ENCODE results near the gene KRTAP20-4. TPM values are rescaled to one million over a fixed set of nuclear protein-coding genes. Genes with fewer than 3 reads are reported as not detected.

KRTAP20-4 gene
- total RNA-seq, 1 experiment from 2014 or later, result not detected

DNA sequence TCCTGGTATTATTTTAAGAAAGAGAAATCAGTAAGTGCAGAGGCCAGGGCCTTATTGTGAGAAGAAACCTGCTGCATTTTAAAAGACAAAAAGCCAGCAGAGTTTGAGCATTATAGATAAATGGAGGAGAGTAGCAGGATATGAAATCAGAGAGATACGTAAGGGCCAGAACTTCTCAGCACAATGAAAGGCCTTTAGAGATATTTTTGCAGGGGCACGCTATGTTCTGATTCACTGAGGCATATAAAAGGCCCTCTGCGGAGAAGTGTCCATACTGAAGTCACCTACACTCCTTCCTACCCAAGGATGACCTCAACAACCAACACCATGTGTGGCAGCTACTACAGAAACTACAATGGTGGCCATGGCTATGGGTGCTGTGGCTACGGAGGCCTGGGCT, 28.3 kb upstream of the KRTAP20-4 start, which contains the start of gene KRTAP6-3:
TSS of gene KRTAP6-3 (plus strand) at position 301 of the 400 bp plus-strand sequence. CDS start at position 307, 6 bp downstream.
- no peaks in the 10 kb centered on the region for H3K36me3 Mint-ChIP-seq (ENCODE audit: insufficient read depth, unreplicated experiment)
- no peak within 1 kb of the TSS for H3K27ac Mint-ChIP-seq (ENCODE audit: unreplicated experiment)
- H3K27me3 ChIP-seq (replicated peaks; ENCODE audit: control insufficient read depth, insufficient read depth, low read length), result no peaks in the 10 kb centered on the region
- no TSS peak for BruUV-seq (replicated peaks)
- no peaks in the 10 kb centered on the region for H3K9me3 Mint-ChIP-seq (ENCODE audit: unreplicated experiment)
- no peaks in the 10 kb centered on the region for H3K36me3 ChIP-seq (ENCODE audit: control insufficient read depth, insufficient read depth, low read length)
- POLR2A ChIA-PET, result no interaction called here
- intact Hi-C loops (cut with micrococcal nuclease; ENCODE audit: unreplicated experiment), result no loop called here
- no peaks in the 10 kb centered on the region for H3K9me3 ChIP-seq
- no peak for DNase-seq
- no peaks in the 10 kb centered on the region for H3K4me1 ChIP-seq
- peaks cover 4% of the 10 kb centered on the region for H3K27me3 Mint-ChIP-seq (ENCODE audit: insufficient read depth, unreplicated experiment)
- H3K4me3 Mint-ChIP-seq (ENCODE audit: unreplicated experiment), result no peak within 1 kb of the TSS
- TF ChIP-seq, protein P1, sequence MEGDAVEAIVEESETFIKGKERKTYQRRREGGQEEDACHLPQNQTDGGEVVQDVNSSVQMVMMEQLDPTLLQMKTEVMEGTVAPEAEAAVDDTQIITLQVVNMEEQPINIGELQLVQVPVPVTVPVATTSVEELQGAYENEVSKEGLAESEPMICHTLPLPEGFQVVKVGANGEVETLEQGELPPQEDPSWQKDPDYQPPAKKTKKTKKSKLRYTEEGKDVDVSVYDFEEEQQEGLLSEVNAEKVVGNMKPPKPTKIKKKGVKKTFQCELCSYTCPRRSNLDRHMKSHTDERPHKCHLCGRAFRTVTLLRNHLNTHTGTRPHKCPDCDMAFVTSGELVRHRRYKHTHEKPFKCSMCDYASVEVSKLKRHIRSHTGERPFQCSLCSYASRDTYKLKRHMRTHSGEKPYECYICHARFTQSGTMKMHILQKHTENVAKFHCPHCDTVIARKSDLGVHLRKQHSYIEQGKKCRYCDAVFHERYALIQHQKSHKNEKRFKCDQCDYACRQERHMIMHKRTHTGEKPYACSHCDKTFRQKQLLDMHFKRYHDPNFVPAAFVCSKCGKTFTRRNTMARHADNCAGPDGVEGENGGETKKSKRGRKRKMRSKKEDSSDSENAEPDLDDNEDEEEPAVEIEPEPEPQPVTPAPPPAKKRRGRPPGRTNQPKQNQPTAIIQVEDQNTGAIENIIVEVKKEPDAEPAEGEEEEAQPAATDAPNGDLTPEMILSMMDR (IDR thresholded peaks at IDR 0.05; ENCODE audit: insufficient read depth in 1 of 2, low read depth in 1 of 2, low read length in 1 of 2, severe bottlenecking in 1 of 2, unreplicated experiment in 1 of 2), result no peak
- H3K4me1 Mint-ChIP-seq (ENCODE audit: low read depth, unreplicated experiment), result no peaks in the 10 kb centered on the region
- H3K4me3 ChIP-seq (ENCODE audit: low read depth, low read length), result no peak within 1 kb of the TSS
- CTCF ChIA-PET, result no interaction called here

DNA sequence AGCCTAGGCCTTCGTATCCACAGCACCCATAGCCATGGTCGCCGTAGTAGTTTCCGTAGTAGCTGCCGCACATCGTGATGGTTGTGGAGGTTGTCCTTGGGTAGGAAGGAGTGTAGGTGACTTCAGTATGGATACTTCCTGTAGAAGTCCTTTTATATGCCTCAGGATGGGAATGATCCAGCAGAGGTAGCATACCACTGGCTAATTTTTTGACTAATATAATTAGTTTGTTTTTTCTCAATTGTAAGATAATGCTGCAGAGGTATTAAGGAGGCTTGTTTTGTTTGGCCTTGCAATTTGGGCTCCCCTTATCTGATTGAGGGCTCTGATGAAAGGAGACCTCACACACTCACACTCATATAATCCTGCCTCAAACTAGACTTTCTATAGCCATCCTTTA, 21.6 kb upstream of the KRTAP20-4 start, which contains the start of gene KRTAP6-2:
TSS of gene KRTAP6-2 (minus strand) at position 101 of the 400 bp plus-strand sequence. CDS start at position 73, 28 bp downstream.
- Histone ChIP-seq H3K36me3 (ENCODE audit: control insufficient read depth, insufficient read depth, low read length) (no peaks in the 10 kb centered on the region), H3K4me3 (ENCODE audit: low read depth, low read length) (no peak within 1 kb of the TSS), H3K4me1 (no peaks in the 10 kb centered on the region), H3K27me3 (replicated peaks; ENCODE audit: control insufficient read depth, insufficient read depth, low read length) (no peaks in the 10 kb centered on the region), H3K9me3 (no peaks in the 10 kb centered on the region)
- no peaks in the 10 kb centered on the region for H3K9me3 Mint-ChIP-seq (ENCODE audit: unreplicated experiment)
- H3K36me3 Mint-ChIP-seq (ENCODE audit: insufficient read depth, unreplicated experiment), result no peaks in the 10 kb centered on the region
- BruUV-seq (replicated peaks), result no TSS peak
- no peak within 1 kb of the TSS for H3K4me3 Mint-ChIP-seq (ENCODE audit: unreplicated experiment)
- no peak within 1 kb of the TSS for H3K27ac Mint-ChIP-seq (ENCODE audit: unreplicated experiment)
- no peak for DNase-seq
- H3K27me3 Mint-ChIP-seq (ENCODE audit: insufficient read depth, unreplicated experiment), result no peaks in the 10 kb centered on the region
- CTCF ChIA-PET, result no interaction called here
- TF ChIP-seq, protein P1 (IDR thresholded peaks at IDR 0.05; ENCODE audit: insufficient read depth in 1 of 2, low read depth in 1 of 2, low read length in 1 of 2, severe bottlenecking in 1 of 2, unreplicated experiment in 1 of 2), result no peak
- POLR2A ChIA-PET, result no interaction called here
- H3K4me1 Mint-ChIP-seq (ENCODE audit: low read depth, unreplicated experiment), result peaks cover 6% of the 10 kb centered on the region
- intact Hi-C loops (cut with micrococcal nuclease; ENCODE audit: unreplicated experiment), result no loop called here

DNA sequence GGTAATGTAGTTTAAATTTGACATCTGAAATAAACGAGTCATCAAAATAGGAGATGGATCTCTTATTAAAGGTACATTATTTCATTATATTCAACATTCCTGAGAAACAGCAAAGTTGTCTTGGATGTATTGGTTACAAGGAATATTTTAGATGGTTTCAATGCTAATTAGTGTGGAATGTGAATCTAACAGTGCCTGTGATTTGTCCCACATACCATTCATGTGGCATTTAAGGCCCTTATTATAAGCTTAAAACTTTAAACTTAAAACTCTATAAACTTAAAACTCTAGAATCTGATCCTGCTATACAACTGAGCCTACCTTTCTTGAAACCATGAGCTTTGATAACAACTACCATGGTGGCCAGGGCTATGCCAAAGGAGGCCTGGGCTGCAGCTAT, 19.6 kb upstream of the KRTAP20-4 start, which contains the start of gene KRTAP22-1:
TSS of gene KRTAP22-1 (plus strand) at position 301 of the 400 bp plus-strand sequence.
- DNase-seq, result no peak
- H3K27me3 ChIP-seq (replicated peaks; ENCODE audit: control insufficient read depth, insufficient read depth, low read length), result no peaks in the 10 kb centered on the region
- intact Hi-C loops (cut with micrococcal nuclease; ENCODE audit: unreplicated experiment), result no loop called here
- no peaks in the 10 kb centered on the region for H3K9me3 ChIP-seq
- H3K36me3 ChIP-seq (ENCODE audit: control insufficient read depth, insufficient read depth, low read length), result no peaks in the 10 kb centered on the region
- Mint-ChIP-seq H3K4me3 (ENCODE audit: unreplicated experiment) (no peak within 1 kb of the TSS), H3K36me3 (ENCODE audit: insufficient read depth, unreplicated experiment) (no peaks in the 10 kb centered on the region), H3K9me3 (ENCODE audit: unreplicated experiment) (no peaks in the 10 kb centered on the region), H3K4me1 (ENCODE audit: low read depth, unreplicated experiment) (peaks cover 6% of the 10 kb centered on the region), H3K27ac (ENCODE audit: unreplicated experiment) (no peak within 1 kb of the TSS), H3K27me3 (ENCODE audit: insufficient read depth, unreplicated experiment) (no peaks in the 10 kb centered on the region)
- no peaks in the 10 kb centered on the region for H3K4me1 ChIP-seq
- TF ChIP-seq, protein P1 (IDR thresholded peaks at IDR 0.05; ENCODE audit: insufficient read depth in 1 of 2, low read depth in 1 of 2, low read length in 1 of 2, severe bottlenecking in 1 of 2, unreplicated experiment in 1 of 2), result no peak
- no TSS peak for BruUV-seq (replicated peaks)
- CTCF ChIA-PET, result no interaction called here
- POLR2A ChIA-PET, result no interaction called here
- no peak within 1 kb of the TSS for H3K4me3 ChIP-seq (ENCODE audit: low read depth, low read length)
